ENCODE measurements around the gene ANKRD55.

DNA sequence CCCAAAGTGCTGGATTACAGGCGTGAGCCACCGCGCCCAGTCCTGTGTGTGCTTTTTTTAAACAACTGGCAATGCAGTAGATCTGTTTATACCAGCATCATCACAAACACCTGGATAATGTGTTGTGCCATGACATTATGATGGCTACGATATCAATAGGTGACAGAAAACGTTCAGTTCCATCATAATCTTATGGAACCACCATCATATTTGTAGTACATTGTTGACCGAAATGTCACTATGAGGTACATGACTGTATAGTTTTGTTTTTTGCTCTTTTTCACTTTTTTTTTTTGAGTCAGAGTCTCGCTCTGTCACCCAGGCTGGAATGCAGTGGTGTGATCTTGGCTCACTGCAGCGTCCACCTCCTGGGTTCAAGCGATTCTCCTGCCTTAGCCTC, 24.4 kb downstream of the ANKRD55 start:
- no peak for TF ChIP-seq FOXP2 (optimal IDR thresholded peaks at IDR 0.05; ENCODE audit: control extremely low read depth, extremely low read length, insufficient read depth)
- TF ChIP-seq POLR2AphosphoS5 (IDR thresholded peaks at IDR 0.05; ENCODE audit: borderline replicate concordance, low read depth, low read length) = no peak
- TF ChIP-seq EZH2 (IDR thresholded peaks at IDR 0.05) = no peak

All from SK-N-MC (cell line).